GM08714 (cell line): ENCODE measurements around the gene GLDN.

Source experiments
- H3K4me3 ChIP-seq: fragments of 200-500 bp; sonication (Bioruptor generic); 2 replicates; pipeline ENCODE4 v1.5.1; 2014; ENCODE audit warnings: mild to moderate bottlenecking, low read length, inconsistent platforms
- ZNF274 ChIP-seq: IDR thresholded peaks from 2 replicates; pipeline ENCODE4 v1.6.1; 2012; ENCODE audit warnings: mild to moderate bottlenecking, low read depth, low read length

Gene GLDN

DNA sequence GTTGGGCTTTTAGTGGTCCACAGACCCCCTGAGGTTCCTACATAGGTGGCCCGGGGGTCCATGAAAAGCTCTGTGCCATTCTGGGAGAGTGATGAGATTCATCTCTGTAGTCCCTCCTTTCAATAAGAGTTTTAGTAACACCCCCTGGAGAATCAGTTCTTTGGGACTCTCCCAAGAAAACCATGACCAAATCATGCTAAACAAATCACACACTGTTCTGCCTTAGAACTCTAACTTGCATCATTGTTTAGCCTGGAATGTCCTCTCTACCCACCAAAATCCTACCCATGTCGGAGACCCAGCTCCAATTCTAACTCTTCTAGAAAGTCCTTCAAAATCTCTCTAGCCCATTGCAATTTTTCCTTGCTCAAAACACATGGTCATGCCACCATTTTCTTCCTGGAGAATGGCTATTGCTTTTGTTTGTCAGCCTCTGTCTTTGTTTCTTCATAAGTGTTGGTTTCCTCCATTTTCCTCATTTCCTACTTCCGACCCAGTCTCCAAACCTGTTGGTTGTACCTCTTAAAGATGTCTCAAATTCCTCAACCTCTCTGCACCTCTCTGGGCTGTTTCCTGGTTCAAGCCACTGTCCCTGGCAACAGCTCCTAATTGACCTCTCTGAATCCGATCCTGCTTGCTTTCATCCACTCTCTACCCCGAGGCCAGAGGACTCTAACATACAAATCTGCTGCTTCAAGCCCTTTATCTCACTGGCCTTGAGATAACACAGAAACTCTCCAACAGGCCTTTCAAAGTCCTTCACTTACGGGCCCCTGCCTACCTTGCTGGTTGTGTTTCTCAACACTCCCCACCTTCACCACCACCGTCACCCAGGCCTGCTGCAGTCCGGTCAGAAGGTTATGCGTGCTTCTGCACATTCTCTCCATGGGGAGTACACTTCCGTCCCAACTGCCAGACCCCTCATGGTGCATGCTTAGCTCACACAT lies 26.8 kb upstream of the GLDN start:
- TF ChIP-seq ZNF274, result no peak
- no peak overlapping the region for H3K4me3 ChIP-seq

DNA sequence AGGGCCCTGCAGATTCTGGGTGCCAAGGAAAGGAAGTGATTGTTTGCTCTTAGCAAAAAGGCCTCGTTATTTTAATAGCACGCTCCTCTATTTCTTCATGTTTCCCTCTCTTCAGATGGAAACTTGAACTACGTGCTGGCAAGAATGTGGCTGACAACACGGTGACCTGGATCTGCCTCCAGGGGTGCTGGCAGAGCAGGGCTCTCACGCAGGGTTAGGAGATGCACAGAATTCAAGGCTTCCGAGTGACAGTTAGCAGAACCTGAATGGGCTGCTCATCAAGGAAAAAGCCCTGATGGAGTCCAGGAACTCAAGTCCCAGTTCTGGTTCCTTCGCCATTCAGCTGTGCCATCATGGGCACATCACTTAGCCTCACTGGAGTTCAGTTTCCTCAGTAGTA lies 25.7 kb upstream of the GLDN start:
- H3K4me3 ChIP-seq, result no peak overlapping the region
- no peak for TF ChIP-seq ZNF274

DNA sequence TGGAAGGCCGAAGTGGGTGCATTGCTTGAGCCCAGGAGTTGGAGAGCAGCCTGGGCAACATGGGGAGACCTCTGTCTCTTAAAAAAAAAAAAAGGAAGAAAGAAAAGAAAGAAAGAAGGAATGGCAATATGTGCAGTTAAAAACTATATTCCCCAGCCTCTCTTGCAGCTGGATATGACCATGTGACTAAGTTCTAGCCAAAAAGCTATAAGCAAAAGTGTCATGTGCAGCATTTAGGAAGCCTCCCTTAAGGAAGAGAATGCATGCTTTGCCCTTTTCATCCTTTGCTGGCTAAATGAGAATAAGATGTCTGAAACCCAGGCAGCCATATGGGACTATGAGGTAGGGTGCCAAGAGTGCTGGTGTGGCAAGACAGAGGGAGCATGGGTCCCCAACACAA lies 24.8 kb upstream of the GLDN start:
- no peak overlapping the region for H3K4me3 ChIP-seq
- no peak for TF ChIP-seq ZNF274

DNA sequence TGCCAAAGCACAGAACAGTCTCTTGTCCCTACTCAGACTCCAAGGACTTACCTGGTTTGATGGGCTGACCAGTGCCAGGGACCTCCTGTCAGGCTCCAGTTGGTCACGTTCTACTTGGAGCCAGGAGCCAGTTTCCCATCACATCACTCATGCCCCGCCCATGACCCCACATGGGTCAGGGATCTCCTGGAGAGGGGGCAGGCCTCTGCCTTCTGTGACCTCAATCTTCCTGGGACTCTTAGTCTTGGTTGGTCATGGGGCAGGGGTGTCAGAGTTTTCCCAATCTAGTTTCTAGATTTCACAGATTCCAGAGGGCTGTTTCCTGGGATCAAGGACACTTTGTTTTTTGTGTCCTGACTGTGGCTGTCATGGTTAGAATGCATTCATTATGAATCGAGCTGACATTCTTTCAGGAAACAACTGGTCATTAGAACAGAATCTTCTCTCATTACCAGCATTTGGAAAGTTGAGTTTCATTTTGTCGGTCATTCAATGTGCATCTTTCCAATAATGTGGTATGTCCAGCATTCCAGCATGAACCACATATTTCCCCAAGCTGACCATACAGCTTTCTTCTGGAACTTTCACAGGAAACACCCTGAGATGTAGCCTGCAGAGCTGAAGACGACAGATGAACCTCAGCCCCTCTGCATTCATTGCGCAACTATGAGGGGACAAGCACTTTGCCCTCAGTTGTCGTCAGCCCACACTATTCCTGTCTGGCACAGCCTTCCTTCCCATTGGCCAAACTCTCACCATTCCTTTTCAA lies 22.9 kb upstream of the GLDN start:
- no peak for TF ChIP-seq ZNF274
- H3K4me3 ChIP-seq, result no peak overlapping the region

DNA sequence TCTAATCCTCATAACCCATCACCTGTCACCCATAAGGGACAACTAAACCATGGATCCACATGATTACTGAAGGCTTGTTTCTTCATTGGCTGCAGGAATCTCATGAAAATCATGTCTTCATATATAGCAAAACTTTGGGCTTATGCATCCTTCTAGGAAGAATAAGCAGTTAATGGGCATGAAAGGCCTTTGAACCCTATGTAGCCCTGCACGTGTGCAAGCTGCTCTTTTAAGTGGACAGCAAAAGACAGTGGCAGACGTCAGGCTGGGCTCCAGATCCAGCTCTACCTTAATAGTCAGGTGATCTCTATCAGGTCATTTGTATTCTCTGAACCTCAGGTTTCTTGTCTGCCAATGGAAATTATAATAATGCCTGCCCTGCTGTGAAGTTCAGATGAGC lies 21.9 kb upstream of the GLDN start:
- H3K4me3 ChIP-seq, result no peak overlapping the region
- TF ChIP-seq ZNF274, result no peak

DNA sequence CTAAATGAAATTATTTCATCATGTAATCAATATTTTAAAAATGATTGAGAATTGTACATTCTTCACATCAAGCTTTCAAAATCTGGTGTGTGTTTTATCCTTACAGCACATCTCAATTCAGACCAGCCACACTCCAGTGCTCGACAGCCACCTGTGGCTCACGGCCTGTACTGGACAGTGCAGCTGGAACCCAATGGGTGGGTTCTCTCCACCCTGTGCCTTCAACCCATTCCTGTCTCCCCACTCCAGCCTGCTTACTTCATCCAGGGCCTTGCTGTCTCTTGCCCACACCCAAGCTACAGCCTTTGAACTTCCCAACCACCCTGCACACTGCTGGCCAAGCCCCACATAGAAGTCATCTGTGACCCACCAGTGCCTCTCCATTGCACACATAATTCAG lies 20.6 kb upstream of the GLDN start:
- no peak overlapping the region for H3K4me3 ChIP-seq
- TF ChIP-seq ZNF274, result no peak

DNA sequence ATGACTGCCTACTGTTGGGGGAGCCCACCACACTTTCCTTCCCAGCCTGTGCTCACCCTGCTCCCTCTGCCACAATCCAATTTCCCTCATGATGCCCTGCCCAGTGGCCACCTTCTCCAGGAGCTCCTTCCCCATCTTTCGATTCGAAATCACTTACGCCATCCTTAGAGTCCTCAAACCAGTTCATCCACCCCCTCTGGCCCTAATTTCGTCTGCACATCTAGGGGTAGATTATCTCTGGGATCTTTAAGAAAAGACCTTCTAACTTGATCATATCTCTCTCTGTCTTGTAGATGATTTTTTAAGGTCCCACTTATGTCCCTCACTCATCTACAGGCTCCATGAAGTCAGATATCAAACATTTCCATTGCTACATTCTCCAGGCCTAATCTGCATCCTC lies 20.1 kb upstream of the GLDN start:
- no peak overlapping the region for H3K4me3 ChIP-seq
- no peak for TF ChIP-seq ZNF274

DNA sequence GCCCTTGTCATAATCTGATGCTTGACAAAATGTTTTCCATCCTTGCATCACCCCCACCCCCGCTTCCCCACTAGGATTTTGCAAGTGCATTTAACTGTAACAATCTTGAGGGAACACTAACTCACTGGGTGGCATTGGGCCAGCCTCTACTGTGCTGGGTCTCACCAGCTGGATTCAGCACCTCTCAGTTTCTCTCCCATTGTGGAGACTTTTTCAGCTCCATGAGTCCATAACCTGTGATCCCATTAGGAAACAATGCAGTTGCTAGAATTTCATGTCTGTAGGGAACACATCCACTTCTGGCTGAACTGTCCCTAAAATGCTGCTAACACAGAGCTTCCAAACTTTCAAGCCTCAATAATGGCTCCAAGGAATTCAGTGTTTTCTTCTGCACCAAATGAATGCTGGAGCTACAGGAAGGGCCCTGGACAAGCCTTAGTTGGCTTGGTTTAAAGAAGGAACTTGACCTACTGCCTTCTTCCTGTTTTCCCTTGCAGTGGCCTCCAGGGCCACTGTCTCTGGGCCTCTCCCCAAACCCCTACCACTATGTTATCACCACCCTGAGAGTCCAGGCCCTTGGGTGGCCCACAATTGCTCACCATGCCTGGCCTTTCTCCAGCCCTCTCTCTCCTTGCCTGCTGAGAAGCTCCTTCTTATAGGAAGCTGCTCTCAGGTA lies 18.7 kb upstream of the GLDN start:
- TF ChIP-seq ZNF274, result no peak
- no peak overlapping the region for H3K4me3 ChIP-seq

DNA sequence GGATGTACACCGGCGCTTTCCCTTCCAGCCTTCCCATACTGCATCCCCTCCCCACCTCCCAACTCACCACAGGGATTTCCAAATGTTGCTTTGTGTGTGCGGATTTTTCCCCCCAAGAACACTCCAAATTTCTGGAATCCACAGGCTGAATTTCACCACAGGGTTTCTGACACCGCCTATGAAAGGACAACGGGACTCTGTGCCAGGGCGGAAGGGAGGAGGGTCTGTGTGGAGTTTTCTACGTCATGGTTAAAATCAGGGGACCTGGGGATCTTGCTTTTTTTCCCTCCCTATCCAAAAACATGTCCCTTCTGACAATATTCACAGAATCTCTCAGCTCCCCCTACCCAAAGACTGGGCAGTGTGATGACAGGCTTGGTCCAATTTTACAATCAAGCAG lies 17.7 kb upstream of the GLDN start:
- no peak for TF ChIP-seq ZNF274
- no peak overlapping the region for H3K4me3 ChIP-seq

DNA sequence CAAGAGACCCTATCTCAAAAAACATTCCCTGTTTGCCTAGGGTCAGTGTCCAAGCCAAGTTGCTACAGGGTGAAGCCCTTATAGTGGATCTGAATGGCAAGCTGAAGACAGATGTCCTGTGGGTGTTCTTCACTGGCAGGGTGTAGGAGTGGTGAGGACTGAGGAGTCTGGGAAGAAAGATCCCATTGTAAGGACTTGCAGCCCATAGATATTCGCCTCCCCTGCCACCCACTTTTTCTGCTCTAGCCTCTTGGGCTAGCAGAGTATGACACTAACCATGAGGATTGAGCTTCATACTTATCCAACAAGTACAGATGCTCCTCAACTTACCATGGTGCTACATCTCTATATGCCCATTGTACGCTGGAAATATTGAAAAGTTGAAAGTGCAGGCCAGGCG lies 16.3 kb upstream of the GLDN start:
- TF ChIP-seq ZNF274, result no peak
- H3K4me3 ChIP-seq, result no peak overlapping the region

DNA sequence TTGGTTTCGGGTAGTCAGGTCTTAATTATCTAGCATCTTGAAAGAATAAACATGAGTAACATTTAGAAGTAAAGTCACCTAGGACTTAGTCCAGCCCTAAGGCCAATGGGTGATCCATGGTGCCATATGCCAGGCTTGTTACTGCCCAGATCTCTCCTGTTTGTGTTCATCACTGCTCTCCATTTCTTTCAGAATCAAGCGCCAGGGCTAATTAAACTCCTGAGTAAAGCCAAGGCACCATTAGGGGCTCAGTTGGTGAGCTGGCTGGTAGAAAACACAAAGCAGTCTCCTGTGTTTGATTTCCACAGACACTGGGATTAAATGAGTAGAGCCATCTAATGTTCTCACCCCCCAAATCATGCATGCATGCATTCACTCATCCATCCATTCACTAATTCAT lies 14.4 kb upstream of the GLDN start:
- H3K4me3 ChIP-seq, result no peak overlapping the region
- TF ChIP-seq ZNF274, result no peak

DNA sequence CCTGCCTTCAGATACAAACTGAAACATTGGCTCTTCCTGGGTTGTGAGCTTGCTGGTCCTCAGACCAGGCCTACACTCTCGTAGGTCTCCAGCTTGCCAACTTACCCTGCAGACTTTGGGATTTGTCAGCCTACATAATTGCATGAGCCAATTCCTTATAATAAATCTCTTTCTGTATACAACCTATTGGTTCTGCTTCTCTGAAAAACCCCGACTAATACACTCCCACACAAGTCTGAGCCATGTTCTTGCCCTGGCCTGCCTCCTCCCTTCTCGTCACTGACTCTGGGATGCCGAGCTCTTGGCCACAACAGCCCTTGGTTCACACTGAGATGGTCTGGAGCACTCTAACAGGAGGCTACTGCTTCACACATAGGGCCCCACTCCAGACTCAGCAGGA lies 12.5 kb upstream of the GLDN start:
- TF ChIP-seq ZNF274, result no peak
- no peak overlapping the region for H3K4me3 ChIP-seq

DNA sequence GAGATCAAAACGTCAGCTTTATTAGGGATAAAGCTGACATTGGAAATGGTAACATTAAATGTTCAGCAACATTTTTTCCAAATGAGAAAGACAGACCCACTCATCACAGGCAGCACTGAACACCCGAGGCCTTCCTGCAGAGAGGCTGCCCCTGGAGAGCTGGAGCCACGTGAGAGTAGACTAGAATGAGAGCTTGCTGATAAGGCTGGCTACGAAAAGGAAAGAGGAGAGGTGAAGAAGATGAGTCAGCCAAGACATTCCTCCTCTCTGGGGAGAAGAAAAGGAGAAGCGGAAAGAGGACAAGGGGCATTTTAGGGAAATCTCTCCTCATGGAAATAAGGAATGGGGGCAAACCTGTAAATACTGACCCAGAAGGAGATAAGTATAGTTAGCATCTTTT lies 10.3 kb upstream of the GLDN start:
- no peak for TF ChIP-seq ZNF274
- no peak overlapping the region for H3K4me3 ChIP-seq
